Nephron progenitor cell (in vitro differentiated cells): ENCODE measurements around the gene EDEM3.
A peak's percentile ranks its signal among the peaks of the same experiment; 100 is the strongest.

Experiments
- DNase-seq: peaks from one replicate; pipeline ENCODE4 v3.0.0; 2021
- H3K27ac Mint-ChIP-seq: 2 replicates; pipeline ENCODE4 v1.8.0; 2021; ENCODE audit warnings: mild to moderate bottlenecking, moderate library complexity, mixed read lengths
- H3K27me3 Mint-ChIP-seq: 2 replicates; pipeline ENCODE4 v1.8.0; 2021; ENCODE audit warnings: mild to moderate bottlenecking, low read depth, mixed read lengths; ENCODE audit not compliant: poor library complexity
- H3K36me3 Mint-ChIP-seq: 2 replicates; pipeline ENCODE4 v1.8.0; 2021; ENCODE audit warnings: low read depth, mixed read lengths
- H3K4me1 Mint-ChIP-seq: 2 replicates; pipeline ENCODE4 v1.8.0; 2021; ENCODE audit warnings: mixed read lengths
- H3K4me3 Mint-ChIP-seq: 2 replicates; pipeline ENCODE4 v1.8.0; 2021; ENCODE audit warnings: mild to moderate bottlenecking, moderate library complexity, mixed read lengths
- H3K9me3 Mint-ChIP-seq: 2 replicates; pipeline ENCODE4 v1.8.0; 2021; ENCODE audit warnings: mild to moderate bottlenecking, moderate library complexity, mixed read lengths
- CTCF ChIP-seq: fragments of 200-600 bp; sonication (generic); IDR thresholded peaks from 2 replicates; pipeline ENCODE4 v1.5.0; 2021; ENCODE audit warnings: antibody characterized with exemption

The EDEM3 gene

GRCh38 chr1:184754476-184755225 lies at the start of gene EDEM3:
TSS of gene EDEM3 (minus strand) at chr1:184754858. CDS start at chr1:184754646, 212 bp downstream.
- no peaks in the 10 kb centered on the region for H3K9me3 Mint-ChIP-seq
- H3K4me1 Mint-ChIP-seq = peaks cover 31% of the 10 kb centered on the region
- no peak for TF ChIP-seq CTCF
- peaks cover 18% of the 10 kb centered on the region for H3K27me3 Mint-ChIP-seq
- peak within 1 kb of the TSS; percentile 84 for H3K27ac Mint-ChIP-seq
- no peaks in the 10 kb centered on the region for H3K36me3 Mint-ChIP-seq
- peak within 1 kb of the TSS; percentile 94 for H3K4me3 Mint-ChIP-seq
- peak; percentile 95 for DNase-seq

- Mint-ChIP-seq H3K27me3 (peaks cover 13% of the 10 kb centered on the region), H3K9me3 (no peaks in the 10 kb centered on the region), H3K36me3 (no peaks in the 10 kb centered on the region), H3K4me3 (no peak overlapping the region), H3K4me1 (peaks cover 6% of the 10 kb centered on the region), H3K27ac (no peak overlapping the region)
- no peak for DNase-seq
- no peak for TF ChIP-seq CTCF
Observed at GRCh38 chr1:184804220-184804619, 49.6 kb upstream of the EDEM3 start.

GRCh38 chr1:184803180-184803492 lies 48.5 kb upstream of the EDEM3 start:
- Mint-ChIP-seq H3K27ac (no peak overlapping the region), H3K4me3 (no peak overlapping the region), H3K4me1 (peaks cover 6% of the 10 kb centered on the region), H3K27me3 (peaks cover 13% of the 10 kb centered on the region), H3K9me3 (no peaks in the 10 kb centered on the region), H3K36me3 (no peaks in the 10 kb centered on the region)
- DNase-seq = no peak
- TF ChIP-seq CTCF = no peak

GRCh38 chr1:184802354-184803179 lies 47.9 kb upstream of the EDEM3 start:
- no peak for TF ChIP-seq CTCF
- Mint-ChIP-seq H3K36me3 (no peaks in the 10 kb centered on the region), H3K27ac (no peak overlapping the region), H3K4me1 (peaks cover 6% of the 10 kb centered on the region), H3K27me3 (peaks cover 13% of the 10 kb centered on the region), H3K9me3 (no peaks in the 10 kb centered on the region), H3K4me3 (no peak overlapping the region)
- DNase-seq = no peak

- Mint-ChIP-seq H3K27ac (no peak overlapping the region), H3K36me3 (no peaks in the 10 kb centered on the region)
Observed at GRCh38 chr1:184801503-184801902, 46.8 kb upstream of the EDEM3 start.

More at GRCh38 chr1:184801503-184801902, 46.8 kb upstream of the EDEM3 start:
- no peak for TF ChIP-seq CTCF
- peaks cover 13% of the 10 kb centered on the region for H3K27me3 Mint-ChIP-seq
- DNase-seq = no peak
- no peak overlapping the region for H3K4me3 Mint-ChIP-seq
- H3K4me1 Mint-ChIP-seq = peaks cover 6% of the 10 kb centered on the region
- H3K9me3 Mint-ChIP-seq = no peaks in the 10 kb centered on the region
